DND-41 (cell line): ENCODE data around the gene VWF.

ENCODE experiments used
- CTCF ChIP-seq: IDR thresholded peaks from 2 replicates; pipeline ENCODE4 v1.5.1; 2012; ENCODE audit warnings: borderline replicate concordance, low read length, moderate library complexity, mild to moderate bottlenecking; ENCODE audit not compliant: poor library complexity, severe bottlenecking; ENCODE audit errors: extremely low read depth
- EZH2 ChIP-seq: IDR thresholded peaks from 3 replicates; pipeline ENCODE4 v1.6.1; 2012; ENCODE audit warnings: borderline replicate concordance, low read depth, mild to moderate bottlenecking, moderate library complexity, low read length, inconsistent platforms; ENCODE audit not compliant: severe bottlenecking

GRCh38 chr12:6171409-6172015 lies 47.0 kb upstream of the VWF start:
- TF ChIP-seq CTCF = no peak
- TF ChIP-seq EZH2 = no peak
